GM21825 (cell line): Measurements from ENCODE around the gene ANKS1B.

Source experiments
- ATAC-seq: cut with Tn5 transposase; IDR thresholded peaks from one replicate; pipeline ENCODE4 v1.9.1; 2021; ENCODE audit warnings: mild to moderate bottlenecking, moderate library complexity; ENCODE audit not compliant: unreplicated experiment

ANKS1B gene

DNA sequence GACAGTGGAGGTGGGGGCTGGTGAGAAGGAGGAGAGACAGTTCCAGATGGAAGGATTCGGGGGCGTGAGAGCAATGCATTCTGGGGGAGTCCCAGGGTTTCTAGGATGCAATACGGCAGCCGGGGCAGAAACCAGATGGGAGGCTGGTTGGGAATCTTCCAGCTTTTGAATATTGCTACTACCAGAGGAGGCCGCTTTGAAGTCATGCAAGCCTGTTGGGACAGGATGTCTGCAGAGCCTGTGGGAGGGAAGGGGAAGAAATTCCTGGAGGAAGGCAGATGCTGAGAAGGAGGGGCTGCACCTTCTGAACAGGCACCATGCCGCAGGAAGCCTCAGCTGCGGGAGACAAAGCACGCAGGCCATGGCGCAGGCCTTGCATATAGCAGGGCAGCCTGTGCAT is 1234.2 kb downstream of the ANKS1B start:
- ATAC-seq: no peak

- no peak for ATAC-seq
These were observed 1236.3 kb downstream of the ANKS1B start for GRCh38 chr12:98748463-98748862.

DNA sequence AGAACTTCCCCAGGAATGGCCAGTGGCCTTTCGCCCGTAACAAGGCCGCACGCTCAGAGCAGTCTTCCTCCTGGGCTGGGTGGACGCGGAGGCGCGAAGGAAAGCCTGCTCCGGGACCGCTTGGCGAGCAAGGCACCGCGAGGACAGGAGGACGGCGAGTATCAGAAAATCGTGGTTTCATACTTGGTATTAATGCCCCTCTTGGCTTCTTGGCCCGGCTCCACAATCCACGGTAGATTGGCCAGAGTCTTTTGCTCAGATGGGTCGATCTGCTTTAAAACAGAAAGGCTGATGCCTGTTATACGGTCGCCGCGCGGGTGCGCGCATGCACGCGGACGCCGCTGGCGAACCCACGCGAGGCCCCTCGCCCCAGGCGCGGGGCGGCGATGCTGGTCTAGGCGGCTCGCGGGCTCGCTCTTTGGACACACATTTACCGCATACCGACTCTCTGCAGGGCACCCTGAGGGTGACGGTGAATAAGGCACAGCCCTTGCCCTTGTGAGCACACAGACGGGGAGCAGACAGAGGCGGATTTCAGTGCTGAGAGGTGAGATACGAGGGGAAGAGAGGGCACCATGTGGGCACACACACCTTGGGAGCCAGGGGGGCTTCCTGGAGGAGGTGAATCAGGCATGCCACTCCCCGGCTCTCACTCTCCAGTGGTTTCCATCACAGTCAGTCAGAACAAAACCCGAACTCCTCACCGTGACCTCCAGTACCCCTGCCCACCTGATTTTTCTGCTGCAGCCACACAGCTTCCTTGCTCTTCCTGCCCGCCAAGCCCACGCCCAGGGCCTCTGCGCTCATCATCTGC is 1239.0 kb downstream of the ANKS1B start:
- ATAC-seq: peak; percentile 38

- ATAC-seq: no peak
These were observed 1240.1 kb downstream of the ANKS1B start for GRCh38 chr12:98744680-98745079.

DNA sequence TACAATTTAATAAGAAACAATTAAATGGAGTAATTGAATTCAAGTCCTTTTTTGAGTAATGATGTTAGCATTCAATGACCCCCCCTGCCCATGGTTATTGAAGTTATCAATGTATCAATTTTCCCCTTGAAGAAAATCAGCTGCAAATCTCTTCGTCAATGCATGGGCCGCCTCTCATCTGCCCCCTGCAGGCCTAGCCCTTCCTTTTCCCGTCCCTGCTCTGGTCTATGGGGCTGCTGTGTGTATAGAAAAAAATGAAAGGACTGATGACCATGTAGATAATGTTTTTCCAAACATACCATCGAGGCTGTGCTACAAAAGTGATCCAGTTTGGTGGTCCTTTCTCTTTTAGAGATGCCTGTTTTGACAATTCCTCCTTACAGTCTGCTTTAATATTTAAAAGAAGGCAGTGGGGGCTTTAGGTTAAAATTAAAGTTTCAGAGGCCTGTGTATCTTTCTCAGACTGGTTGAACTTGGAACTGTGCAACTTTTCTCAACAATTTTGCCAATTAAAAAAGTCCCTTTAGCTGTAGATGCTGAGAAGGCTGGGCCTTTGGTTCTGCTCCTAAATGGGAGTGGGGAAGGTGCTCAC is 1241.3 kb downstream of the ANKS1B start:
- no peak for ATAC-seq

GRCh38 chr12:98741556-98742265 is 1243.0 kb downstream of the ANKS1B start:
- no peak for ATAC-seq

DNA sequence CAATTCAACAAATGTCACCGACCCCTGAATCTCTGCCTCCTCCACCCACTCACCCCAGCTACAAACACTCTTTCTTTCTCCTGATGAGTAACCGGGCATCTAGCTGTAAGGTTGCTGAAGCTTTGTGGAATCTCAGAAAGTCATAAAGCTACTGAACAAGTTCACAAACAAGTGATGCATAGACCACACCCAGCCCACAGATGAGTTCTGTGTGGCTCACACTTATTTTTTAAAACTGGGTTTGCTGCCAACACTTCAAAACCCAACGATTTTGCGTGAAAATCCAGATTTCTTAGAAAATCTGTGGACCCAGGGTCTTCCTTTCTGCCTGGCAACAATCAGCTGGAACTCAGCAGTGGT is 1243.6 kb downstream of the ANKS1B start:
- ATAC-seq: no peak

GRCh38 chr12:98740751-98741150 is 1244.0 kb downstream of the ANKS1B start:
- no peak for ATAC-seq

DNA sequence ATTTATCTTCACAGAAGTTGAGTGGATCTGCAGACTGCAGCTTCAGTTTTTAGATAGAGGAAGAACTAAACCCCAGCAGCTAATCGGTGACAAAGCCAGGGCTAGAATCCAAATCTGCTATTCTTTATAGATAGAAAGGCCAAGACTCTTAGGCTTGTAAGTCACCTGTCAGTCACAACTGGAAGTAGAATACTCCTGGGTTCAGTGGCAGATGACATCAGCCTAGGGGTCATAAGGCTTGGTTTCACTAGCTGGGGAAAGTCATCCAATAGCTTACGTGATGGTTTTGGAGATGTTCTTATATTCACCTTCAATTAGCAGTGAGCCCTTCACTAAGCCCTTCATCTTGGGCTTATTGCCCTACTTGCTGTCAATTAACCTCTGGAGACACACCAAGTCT is 1246.2 kb downstream of the ANKS1B start:
- no peak for ATAC-seq

- no peak for ATAC-seq
These were observed 1246.7 kb downstream of the ANKS1B start for GRCh38 chr12:98738002-98738401.

- no peak for ATAC-seq
These were observed 1247.4 kb downstream of the ANKS1B start for GRCh38 chr12:98737322-98737712.

GRCh38 chr12:98736352-98737321 is 1248.1 kb downstream of the ANKS1B start:
- no peak for ATAC-seq

DNA sequence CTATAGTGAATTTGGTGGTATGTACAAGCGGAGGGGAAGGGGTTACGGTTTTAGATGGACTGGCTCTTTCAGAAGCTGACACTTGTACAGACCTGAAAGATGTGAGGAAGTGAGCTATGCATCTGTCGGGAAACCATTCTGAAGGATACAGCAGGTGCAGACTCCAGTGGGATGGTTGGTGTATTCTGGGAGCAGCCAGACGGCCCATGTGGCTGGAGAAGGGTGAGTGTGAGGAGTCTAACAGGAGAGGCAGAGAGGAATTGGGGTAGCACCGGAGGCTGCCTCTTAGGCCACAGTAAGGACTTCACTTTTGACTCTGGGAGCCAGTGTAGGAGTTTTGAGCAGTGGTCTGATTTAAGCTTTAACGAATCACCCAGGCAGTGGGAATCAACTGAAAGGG is 1248.9 kb downstream of the ANKS1B start:
- ATAC-seq: no peak

DNA sequence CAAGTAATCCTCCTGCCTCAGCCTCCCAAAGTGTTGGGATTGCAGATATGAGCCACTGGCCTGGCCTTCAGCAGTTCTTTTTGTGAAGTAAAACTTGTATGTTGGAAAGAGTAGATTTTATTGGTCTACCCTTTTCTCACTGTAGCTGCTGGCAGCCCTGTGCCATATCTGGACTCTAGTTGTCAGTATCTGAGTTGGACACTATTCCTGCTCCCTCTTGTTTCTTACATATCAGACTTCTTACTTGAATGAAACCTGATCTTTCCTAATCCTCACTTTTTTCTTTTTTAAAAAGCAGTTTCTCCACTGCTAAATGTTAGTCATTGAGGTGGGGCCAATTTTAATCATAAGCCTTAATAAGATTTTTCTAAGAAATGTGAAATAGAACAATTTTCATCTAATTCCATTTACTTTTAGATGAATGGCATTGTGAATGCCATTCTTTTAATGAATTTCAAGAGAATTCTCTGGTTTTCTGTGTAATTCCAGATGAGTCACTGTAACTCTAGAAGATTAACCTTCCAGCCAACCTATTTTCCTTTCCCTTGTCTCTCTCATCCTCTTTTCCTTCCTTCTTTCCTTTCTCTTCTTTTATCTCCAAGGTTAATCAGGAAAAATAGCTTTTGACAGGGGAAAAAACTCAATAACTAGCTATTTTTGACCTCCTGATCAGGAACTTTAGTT is 1250.9 kb downstream of the ANKS1B start:
- ATAC-seq: no peak

DNA sequence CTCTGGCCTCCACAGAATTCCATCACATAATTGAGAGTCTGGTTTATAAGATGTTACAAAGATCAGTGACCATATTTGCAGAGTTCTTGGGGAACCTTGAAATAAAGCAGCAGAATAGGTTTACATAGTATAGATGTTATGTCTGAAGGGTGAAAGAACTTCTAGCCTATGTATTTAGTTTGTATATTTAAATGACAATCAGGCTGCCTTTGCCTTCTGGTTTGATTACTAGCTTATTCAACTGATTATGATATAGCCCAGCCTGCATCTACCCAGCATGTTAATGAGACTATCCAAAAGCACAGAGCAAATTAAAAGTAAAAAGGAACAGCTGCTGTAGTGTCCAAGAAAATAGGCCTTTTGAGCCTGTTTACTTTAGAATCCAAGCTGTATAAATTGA is 1254.3 kb downstream of the ANKS1B start:
- ATAC-seq: no peak

DNA sequence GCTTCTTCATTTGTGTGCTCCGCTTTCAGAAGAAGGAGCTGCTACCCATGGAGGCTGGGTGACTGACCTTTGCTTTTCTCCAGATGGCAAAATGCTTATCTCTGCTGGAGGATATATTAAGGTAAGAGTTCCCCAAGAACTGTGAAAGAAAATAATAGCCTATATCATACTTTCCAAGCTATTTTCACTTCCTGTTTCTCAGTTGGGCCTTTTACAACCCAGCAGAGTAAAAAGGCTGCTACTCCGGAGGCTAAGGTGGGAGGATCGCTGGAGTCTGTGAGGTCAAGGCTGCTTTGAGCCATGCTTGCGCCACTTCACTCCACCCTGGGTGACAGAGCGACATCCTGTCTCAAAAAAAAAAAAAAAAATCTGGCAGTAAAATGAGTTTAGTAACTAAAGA is 1257.5 kb downstream of the ANKS1B start:
- no peak for ATAC-seq

DNA sequence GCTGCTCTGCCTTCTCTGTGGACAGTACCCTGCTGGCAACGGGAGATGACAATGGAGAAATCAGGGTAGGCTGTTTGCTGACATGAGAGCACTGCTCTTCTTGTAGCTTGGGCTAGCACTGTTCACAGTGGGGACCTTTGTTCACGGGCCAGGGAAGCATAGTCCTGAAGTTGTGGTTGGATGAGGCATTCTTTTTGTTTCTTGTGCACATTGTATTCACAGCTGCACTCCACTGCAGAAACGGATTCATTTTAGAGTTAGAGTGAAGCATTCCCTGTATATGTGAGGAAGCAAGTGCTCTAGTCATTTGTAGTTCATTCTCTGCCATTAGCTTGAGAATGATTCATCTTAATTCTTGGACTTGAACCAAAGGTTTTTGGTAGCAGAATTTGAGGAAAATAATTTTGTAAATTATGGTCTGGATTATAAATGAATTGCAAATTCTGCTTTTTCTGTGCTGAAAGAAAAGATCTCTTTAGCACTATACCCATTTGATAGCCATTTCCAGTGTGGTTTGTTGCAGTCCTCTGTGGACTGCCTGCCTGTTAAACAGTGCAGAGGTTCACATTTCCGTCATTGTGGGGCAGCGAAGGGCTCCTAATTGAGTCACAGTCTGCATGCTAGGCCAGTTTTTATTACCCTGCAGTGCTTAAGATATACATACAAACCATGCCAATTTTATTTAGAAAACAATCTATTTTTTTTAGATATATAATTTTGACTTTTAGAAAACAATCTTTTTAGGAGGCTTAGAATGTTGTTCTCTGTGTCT is 1259.1 kb downstream of the ANKS1B start:
- peak; percentile 82 for ATAC-seq

DNA sequence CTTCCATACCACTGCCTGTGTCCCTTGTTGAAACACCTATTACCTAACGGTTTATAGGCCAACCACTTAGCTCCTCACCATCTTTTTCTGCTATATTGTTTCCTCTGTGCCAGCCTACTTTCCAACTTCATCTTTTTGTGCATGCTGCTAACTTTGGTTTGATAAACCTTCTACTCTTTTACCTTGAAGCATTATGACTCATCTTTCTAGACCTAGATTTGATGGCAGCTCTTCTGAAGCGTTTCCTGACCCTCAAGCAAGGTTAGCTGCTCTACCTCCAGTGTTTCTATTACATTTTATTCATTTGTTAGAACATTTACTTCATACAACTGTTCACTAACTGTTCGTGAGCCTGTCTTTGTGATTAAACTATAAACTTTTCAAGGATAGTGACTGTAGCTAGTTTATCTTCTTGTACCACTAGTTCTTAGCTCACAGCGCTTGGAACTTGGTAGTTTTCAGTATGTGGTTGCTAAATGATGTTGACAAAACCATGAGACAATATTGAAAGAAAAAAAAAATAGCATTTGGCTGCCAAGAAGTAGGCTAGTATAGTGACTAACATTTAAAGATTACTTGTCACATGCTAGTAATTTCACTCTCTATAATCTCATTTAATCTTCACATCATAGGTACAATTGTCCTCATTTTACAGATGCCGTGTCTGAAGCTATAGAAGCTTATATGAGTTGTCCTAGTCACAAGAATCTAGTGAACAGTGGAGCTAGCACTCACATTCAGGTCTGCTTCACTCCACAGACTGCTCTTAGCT is 1260.2 kb downstream of the ANKS1B start:
- ATAC-seq: no peak

DNA sequence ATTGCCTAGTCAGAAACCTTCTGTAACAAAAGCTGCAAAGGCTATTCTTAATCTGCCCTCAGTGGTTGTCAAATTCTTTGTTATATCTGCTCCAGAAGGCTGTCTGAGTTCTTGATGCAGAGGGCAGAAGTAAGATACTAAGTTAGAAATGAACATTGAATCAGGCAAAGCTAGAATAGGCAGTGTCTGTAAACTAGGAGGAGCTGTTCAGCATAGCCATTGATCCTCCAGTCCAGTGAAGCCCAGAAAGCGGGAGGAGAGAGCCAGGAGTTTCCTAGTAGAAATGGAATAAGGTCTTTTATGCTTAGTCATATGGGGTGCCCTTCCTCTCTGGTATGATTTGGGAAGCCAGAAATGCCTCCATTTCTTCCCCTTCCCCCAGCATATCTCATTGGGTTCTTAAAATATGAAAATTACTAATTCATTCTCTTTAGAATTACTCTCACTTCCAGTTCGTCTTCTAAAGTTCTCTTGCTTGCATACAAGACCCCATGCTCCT is 1263.5 kb downstream of the ANKS1B start:
- ATAC-seq: no peak
